Endothelial cell of umbilical vein (primary cell): ENCODE data around the gene BTBD2. TPM values are rescaled to one million over a fixed set of nuclear protein-coding genes. Genes with fewer than 3 reads are reported as not detected.

Experiments
- BruUV-seq: library from RNA; stranded (reverse); fragments of 400-500 nt; replicated peaks from 2 replicates; lab custom pipeline; 2021; lab: Mats Ljungman, UMichigan
- CTCF ChIA-PET: fragments of 300-600, 350-600 bp; sonication (Branson Sonifier 250); formaldehyde crosslinking; loops from one replicate; lab custom pipeline; 2021; ENCODE audit warnings: antibody characterized with exemption, inconsistent platforms; lab: Charles Lee
- POLR2A ChIA-PET: fragments of 300-600, 350-600 bp; sonication (Branson Sonifier 250); formaldehyde crosslinking; loops from one replicate; lab custom pipeline; 2021; ENCODE audit warnings: antibody characterized with exemption, inconsistent platforms; lab: Charles Lee
- DNase-seq: peaks from one replicate; pipeline ENCODE4 v3.0.0-alpha.2; 2011; ENCODE audit warnings: low read depth, low spot score
- FAIRE-seq: peaks from 2 replicates; lab custom pipeline; 2011; peaks lifted over from hg19 to GRCh38; lab: Jason Lieb, UNC
- H2AFZ ChIP-seq: 2 replicates; pipeline ENCODE4 v1.6.0; 2012; ENCODE audit warnings: low read depth, low read length, control low read depth, inconsistent platforms
- H3K27ac ChIP-seq: 2 replicates; pipeline ENCODE4 v1.5.1; 2011; ENCODE audit warnings: low read depth, mild to moderate bottlenecking, control low read depth, low read length, moderate library complexity; ENCODE audit not compliant: insufficient read depth
- H3K27me3 ChIP-seq, 2 experiments: 2 replicates each; pipeline versions ENCODE4 v1.6.0 to v1.6.1; 2011; ENCODE audit warnings: low read length in 2 of 2, mixed read lengths in 1 of 2; ENCODE audit not compliant: control insufficient read depth in 2 of 2, insufficient read depth in 2 of 2
- H3K36me3 ChIP-seq, 2 experiments: 2 replicates in 1 of 2; 3 replicates in 1 of 2; pipeline ENCODE4 v1.5.1; 2011; ENCODE audit warnings: low read length in 2 of 2, mild to moderate bottlenecking in 1 of 2, moderate library complexity in 1 of 2; ENCODE audit not compliant: control insufficient read depth in 2 of 2, insufficient read depth in 2 of 2; ENCODE audit errors: extremely low read depth in 1 of 2
- H3K4me1 ChIP-seq: 3 replicates; pipeline ENCODE4 v1.5.1; 2011; ENCODE audit warnings: mild to moderate bottlenecking, low read length; ENCODE audit not compliant: control insufficient read depth, insufficient read depth; ENCODE audit errors: extremely low read depth
- H3K4me2 ChIP-seq: 2 replicates; pipeline ENCODE4 v1.6.1; 2011; ENCODE audit warnings: low read length, control low read depth, mixed read lengths; ENCODE audit not compliant: insufficient read depth
- H3K4me3 ChIP-seq, 3 experiments: fragments of 200-600 bp in 1 of 3; sonication (generic), shearing (Covaris generic) in 1 of 3; replicated peaks in 1 of 3; 2 replicates each; pipeline ENCODE4 v1.5.1; 2011 to 2016; ENCODE audit warnings: control low read depth in 3 of 3, low read length in 3 of 3, mild to moderate bottlenecking in 2 of 3, inconsistent platforms in 1 of 3, low read depth in 1 of 3, moderate library complexity in 1 of 3; ENCODE audit not compliant: insufficient read depth in 1 of 3
- H3K79me2 ChIP-seq: 2 replicates; pipeline ENCODE4 v1.6.0; 2012; ENCODE audit warnings: low read length, inconsistent platforms; ENCODE audit not compliant: control insufficient read depth, insufficient read depth
- H3K9ac ChIP-seq: replicated peaks from 2 replicates; pipeline ENCODE3; 2011; ENCODE audit warnings: low read length, control low read depth; ENCODE audit not compliant: insufficient read depth; ENCODE audit errors: extremely low read depth
- H3K9me1 ChIP-seq: replicated peaks from 3 replicates; pipeline ENCODE4 v1.6.0; 2011; ENCODE audit warnings: mild to moderate bottlenecking, low read length; ENCODE audit not compliant: control insufficient read depth, insufficient read depth; ENCODE audit errors: extremely low read depth
- H3K9me3 ChIP-seq: replicated peaks from 2 replicates; pipeline ENCODE4 v1.5.1; 2012; ENCODE audit warnings: low read length, inconsistent platforms; ENCODE audit not compliant: control insufficient read depth, insufficient read depth
- H4K20me1 ChIP-seq: replicated peaks from 2 replicates; pipeline ENCODE3; 2011; ENCODE audit warnings: mild to moderate bottlenecking, low read length; ENCODE audit not compliant: control insufficient read depth, insufficient read depth; ENCODE audit errors: extremely low read depth
- EZH2 ChIP-seq: IDR thresholded peaks from 2 replicates; pipeline ENCODE4 v1.6.1; 2012; ENCODE audit warnings: borderline replicate concordance, low read depth, mild to moderate bottlenecking, moderate library complexity, low read length, inconsistent platforms; ENCODE audit not compliant: severe bottlenecking
- FOS ChIP-seq: IDR thresholded peaks from 2 replicates; pipeline ENCODE4 v1.6.1; 2011; ENCODE audit warnings: mild to moderate bottlenecking, low read length, moderate library complexity, borderline replicate concordance; ENCODE audit not compliant: insufficient read depth
- GATA2 ChIP-seq: IDR thresholded peaks from 2 replicates; pipeline ENCODE4 v1.7.0; 2011; ENCODE audit warnings: low read depth, mild to moderate bottlenecking, moderate library complexity, mixed read lengths, low read length; ENCODE audit not compliant: insufficient read length, insufficient read depth
- JUN ChIP-seq: IDR thresholded peaks from 2 replicates; pipeline ENCODE4 v1.6.1; 2011; ENCODE audit warnings: borderline replicate concordance, low read depth; ENCODE audit not compliant: insufficient read length, insufficient read depth
- MYC ChIP-seq: IDR thresholded peaks from one replicate; pipeline ENCODE4 v1.6.1; 2011; ENCODE audit warnings: mild to moderate bottlenecking, low read depth, low read length
- POLR2A ChIP-seq: IDR thresholded peaks from 2 replicates; pipeline ENCODE4 v1.6.1; 2012; ENCODE audit warnings: low read depth, mild to moderate bottlenecking, control low read depth, low read length
- POLR2AphosphoS5 ChIP-seq: IDR thresholded peaks from 2 replicates; pipeline ENCODE4 v1.6.1; 2012; ENCODE audit warnings: low read depth, mild to moderate bottlenecking, control low read depth, low read length, moderate library complexity; ENCODE audit not compliant: insufficient read depth
- dilution Hi-C: fragments of 300-500 bp; cut with MboI; formaldehyde crosslinking; loops from one replicate; pipeline ENCODE4 v1.15.0; 2019; ENCODE audit warnings: low sequenced_read_pairs; ENCODE audit not compliant: extremely low pct_ligation_motif_present
- intact Hi-C: fragments of 100-400 bp; cut with micrococcal nuclease; formaldehyde crosslinking; loops from one replicate; pipeline ENCODE4 v1.10.0; 2022
- polyA plus RNA-seq, 4 experiments: library from polyadenylated mRNA; depleted of rRNA in 3 of 4; stranded (reverse) in 3 of 4; unstranded in 1 of 4; fragments of >200 nt; gene quantifications; 2 replicates each; pipeline versions ENCODE4 v1.2.1 to v1.2.3, GENCODE V29; 2011 to 2012; ENCODE audit warnings: missing spikeins in 1 of 4
- total RNA-seq: library from RNA; stranded (reverse); gene quantifications from 2 replicates; pipeline ENCODE4 v1.2.3, GENCODE V29; 2021
- TF ChIP-seq, protein P1 (sequence below), 2 donors: IDR thresholded peaks; 1 replicate in 1 of 2; 2 replicates in 1 of 2; pipeline ENCODE4 v1.5.1; 2011; ENCODE audit warnings: low read length in 2 of 2, mild to moderate bottlenecking in 2 of 2, moderate library complexity in 2 of 2, control low read depth in 1 of 2, inconsistent platforms in 1 of 2, low read depth in 1 of 2; ENCODE audit not compliant: insufficient read depth in 1 of 2; ENCODE audit errors: extremely low read depth in 1 of 2
- TF ChIP-seq, protein P2 (sequence below): IDR thresholded peaks from 2 replicates; pipeline ENCODE4 v1.6.1; 2011; ENCODE audit not compliant: insufficient read depth, insufficient read length

The BTBD2 gene
- total and polyA plus RNA-seq, 2 donors (not counting 3 experiments of a cell fraction or from before 2014, with no cell fraction given), result 59.2 to 78.2 TPM

DNA sequence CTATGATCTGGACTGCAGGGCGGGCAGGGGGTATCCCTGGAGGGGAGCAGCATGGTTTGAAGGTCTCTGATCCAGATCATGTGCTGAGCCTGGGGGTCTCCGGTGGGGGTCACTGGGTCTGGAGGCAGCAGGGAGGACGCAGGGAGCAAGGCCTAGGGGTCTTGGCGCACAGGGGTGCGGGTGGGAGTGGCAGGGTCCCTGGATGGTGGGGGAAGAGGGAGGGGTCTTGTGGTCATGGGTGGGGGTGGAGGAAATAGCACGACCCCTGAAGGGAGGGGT, 1.9 kb downstream of the BTBD2 start:
- ChIA-PET POLR2A (no interaction called here), CTCF (no interaction called here)
- H3K9me3 ChIP-seq, result no peaks in the 10 kb centered on the region
- dilution Hi-C loops, result no loop called here
- no peak overlapping the region for H3K4me3 ChIP-seq
- intact Hi-C loops, result no loop called here
- H3K9ac ChIP-seq, result no peak overlapping the region
- H4K20me1 ChIP-seq, result no peaks in the 10 kb centered on the region
- no peaks in the 10 kb centered on the region for H3K4me1 ChIP-seq
- no peak overlapping the region for H3K4me2 ChIP-seq
- H3K79me2 ChIP-seq, result peaks cover 12% of the 10 kb centered on the region
- no TSS peak for BruUV-seq
- FAIRE-seq (no peak), DNase-seq (no peak)
- no peak overlapping the region for H3K27ac ChIP-seq
- H3K27me3 ChIP-seq, result no peaks in the 10 kb centered on the region
- TF ChIP-seq POLR2AphosphoS5 (no peak), EZH2 (no peak), JUN (no peak), FOS (no peak), MYC (no peak), GATA2 (no peak), POLR2A (no peak)
- TF ChIP-seq, protein P1, sequence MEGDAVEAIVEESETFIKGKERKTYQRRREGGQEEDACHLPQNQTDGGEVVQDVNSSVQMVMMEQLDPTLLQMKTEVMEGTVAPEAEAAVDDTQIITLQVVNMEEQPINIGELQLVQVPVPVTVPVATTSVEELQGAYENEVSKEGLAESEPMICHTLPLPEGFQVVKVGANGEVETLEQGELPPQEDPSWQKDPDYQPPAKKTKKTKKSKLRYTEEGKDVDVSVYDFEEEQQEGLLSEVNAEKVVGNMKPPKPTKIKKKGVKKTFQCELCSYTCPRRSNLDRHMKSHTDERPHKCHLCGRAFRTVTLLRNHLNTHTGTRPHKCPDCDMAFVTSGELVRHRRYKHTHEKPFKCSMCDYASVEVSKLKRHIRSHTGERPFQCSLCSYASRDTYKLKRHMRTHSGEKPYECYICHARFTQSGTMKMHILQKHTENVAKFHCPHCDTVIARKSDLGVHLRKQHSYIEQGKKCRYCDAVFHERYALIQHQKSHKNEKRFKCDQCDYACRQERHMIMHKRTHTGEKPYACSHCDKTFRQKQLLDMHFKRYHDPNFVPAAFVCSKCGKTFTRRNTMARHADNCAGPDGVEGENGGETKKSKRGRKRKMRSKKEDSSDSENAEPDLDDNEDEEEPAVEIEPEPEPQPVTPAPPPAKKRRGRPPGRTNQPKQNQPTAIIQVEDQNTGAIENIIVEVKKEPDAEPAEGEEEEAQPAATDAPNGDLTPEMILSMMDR (IDR thresholded peaks at IDR 0.05; ENCODE audit: extremely low read depth in 1 of 2, insufficient read depth in 1 of 2, low read depth in 1 of 2, low read length in 2 of 2), result no peak
- TF ChIP-seq, protein P2, sequence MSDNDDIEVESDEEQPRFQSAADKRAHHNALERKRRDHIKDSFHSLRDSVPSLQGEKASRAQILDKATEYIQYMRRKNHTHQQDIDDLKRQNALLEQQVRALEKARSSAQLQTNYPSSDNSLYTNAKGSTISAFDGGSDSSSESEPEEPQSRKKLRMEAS, result no peak
- no peaks in the 10 kb centered on the region for H3K9me1 ChIP-seq
- H3K36me3 ChIP-seq, result no peaks in the 10 kb centered on the region
- H2AFZ ChIP-seq, result no peak overlapping the region
